ENCODE data around the gene CYTH2. TPM values are rescaled to one million over a fixed set of nuclear protein-coding genes. Genes with fewer than 3 reads are reported as not detected.

Gene CYTH2
- total RNA-seq, 1 experiment from 2014 or later: 32.5 TPM

- H3K27me3 ChIP-seq (ENCODE audit: low read length): no peaks in the 10 kb centered on the region
- no peak for DNase-seq
Measured at GRCh38 chr19:48442116-48443035, 26.8 kb upstream of the CYTH2 start.

DNA sequence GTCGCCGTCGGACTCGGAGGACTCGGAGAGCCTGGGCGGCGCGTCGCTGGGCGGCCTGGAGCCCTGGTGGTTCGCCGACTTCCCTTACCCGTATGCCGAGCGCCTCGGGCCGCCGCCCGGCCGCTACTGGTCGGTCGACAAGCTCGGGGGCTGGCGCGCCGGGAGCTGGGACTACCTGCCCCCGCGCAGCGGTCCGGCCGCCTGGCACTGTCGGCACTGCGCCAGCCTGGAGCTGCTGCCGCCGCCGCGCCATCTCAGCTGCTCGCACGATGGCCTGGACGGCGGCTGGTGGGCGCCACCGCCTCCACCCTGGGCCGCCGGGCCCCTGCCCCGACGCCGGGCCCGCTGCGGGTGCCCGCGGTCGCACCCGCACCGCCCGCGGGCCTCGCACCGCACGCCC is 25.9 kb upstream of the CYTH2 start:
- Histone ChIP-seq H3K79me2 (ENCODE audit: low read length) (peaks cover 23% of the 10 kb centered on the region), H2AFZ (ENCODE audit: low read length) (no peak overlapping the region), H3K9ac (ENCODE audit: low read length) (no peak overlapping the region), H3K9me3 (ENCODE audit: low read length) (no peaks in the 10 kb centered on the region), H3K27ac (ENCODE audit: low read length) (no peak overlapping the region), H3K4me3 (ENCODE audit: low read length) (no peak overlapping the region), H3K9me2 (replicated peaks; ENCODE audit: insufficient read depth, low read length) (no peaks in the 10 kb centered on the region), H3K4me2 (ENCODE audit: low read depth, low read length, poor library complexity, severe bottlenecking) (no peak overlapping the region), H3K36me3 (ENCODE audit: insufficient read depth, low read length) (peaks cover 10% of the 10 kb centered on the region; the same call in 1 of the 2 replicates), H3K27me3 (ENCODE audit: low read length) (no peaks in the 10 kb centered on the region), H4K20me1 (ENCODE audit: insufficient read depth, low read depth, low read length) (no peaks in the 10 kb centered on the region), H3K4me1 (ENCODE audit: low read length) (peaks cover 26% of the 10 kb centered on the region)
- DNase-seq: no peak

More at GRCh38 chr19:48442116-48443035, 26.8 kb upstream of the CYTH2 start:
- Histone ChIP-seq H3K4me2 (ENCODE audit: low read depth, low read length, poor library complexity, severe bottlenecking) (no peak overlapping the region), H3K4me3 (ENCODE audit: low read length) (no peak overlapping the region), H3K9ac (ENCODE audit: low read length) (no peak overlapping the region), H3K9me2 (replicated peaks; ENCODE audit: insufficient read depth, low read length) (no peaks in the 10 kb centered on the region), H3K79me2 (ENCODE audit: low read length) (peaks cover 14% of the 10 kb centered on the region), H2AFZ (ENCODE audit: low read length) (no peak overlapping the region), H3K9me3 (ENCODE audit: low read length) (no peaks in the 10 kb centered on the region), H3K4me1 (ENCODE audit: low read length) (peaks cover 22% of the 10 kb centered on the region), H3K27ac (ENCODE audit: low read length) (no peak overlapping the region), H4K20me1 (ENCODE audit: insufficient read depth, low read depth, low read length) (no peaks in the 10 kb centered on the region), H3K36me3 (ENCODE audit: insufficient read depth, low read length) (peaks cover 2% of the 10 kb centered on the region; the same call in 1 of the 2 replicates)

- Histone ChIP-seq H2AFZ (ENCODE audit: low read length) (no peak overlapping the region), H3K36me3 (ENCODE audit: insufficient read depth, low read length) (peaks cover 15% of the 10 kb centered on the region; the same call in 1 of the 2 replicates), H4K20me1 (ENCODE audit: insufficient read depth, low read depth, low read length) (no peaks in the 10 kb centered on the region), H3K9me3 (ENCODE audit: low read length) (no peaks in the 10 kb centered on the region), H3K4me3 (ENCODE audit: low read length) (no peak overlapping the region), H3K4me1 (ENCODE audit: low read length) (peaks cover 26% of the 10 kb centered on the region), H3K79me2 (ENCODE audit: low read length) (peaks cover 28% of the 10 kb centered on the region), H3K9me2 (replicated peaks; ENCODE audit: insufficient read depth, low read length) (no peaks in the 10 kb centered on the region), H3K27ac (ENCODE audit: low read length) (no peak overlapping the region), H3K27me3 (ENCODE audit: low read length) (no peaks in the 10 kb centered on the region), H3K4me2 (ENCODE audit: low read depth, low read length, poor library complexity, severe bottlenecking) (no peak overlapping the region), H3K9ac (ENCODE audit: low read length) (no peak overlapping the region)
- no peak for DNase-seq
Measured at GRCh38 chr19:48443731-48444128, 25.4 kb upstream of the CYTH2 start.

DNA sequence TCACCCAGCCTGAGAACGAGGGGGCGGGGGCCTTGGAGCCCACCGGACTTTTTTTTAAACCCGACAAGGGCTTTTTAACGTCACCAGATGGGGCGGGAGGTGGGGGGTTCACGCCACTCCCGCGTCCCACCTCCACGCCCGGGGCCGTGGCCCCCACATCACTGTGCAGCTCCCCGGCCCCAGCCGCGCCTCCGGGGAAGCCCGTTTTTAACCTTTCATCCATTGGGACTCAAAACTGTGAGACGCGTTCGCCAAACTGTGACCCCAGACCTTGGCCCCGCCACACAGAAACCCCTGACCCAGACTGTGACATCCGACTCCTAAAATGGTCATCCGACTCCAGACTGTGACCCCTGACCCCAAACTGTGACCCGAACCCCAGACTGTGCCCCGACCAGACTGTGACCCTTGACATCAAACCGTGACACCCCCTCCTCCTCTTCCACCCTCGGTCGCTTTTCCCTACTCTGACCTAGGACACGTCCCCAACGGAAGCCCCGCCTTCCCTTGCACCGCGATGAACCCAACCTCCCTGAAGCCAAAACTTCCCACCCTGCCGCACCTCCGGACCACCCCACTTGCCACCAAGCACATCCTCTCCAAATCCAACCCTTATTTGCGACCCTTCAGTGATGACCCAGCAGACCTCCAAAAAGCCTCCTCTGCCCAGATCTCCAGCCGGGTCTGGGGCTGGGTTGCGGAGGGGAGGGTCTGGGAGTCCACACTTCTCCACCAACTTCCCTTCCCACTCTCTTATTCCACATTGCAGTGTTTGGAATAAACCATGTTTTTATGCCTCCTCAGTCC is 24.8 kb upstream of the CYTH2 start:
- peak overlapping the region; percentile 79; the same call in 1 of the 2 replicates for H2AFZ ChIP-seq (ENCODE audit: low read length)
- H3K9ac ChIP-seq (ENCODE audit: low read length): peak overlapping the region; percentile 85
- DNase-seq: no peak
- peaks cover 16% of the 10 kb centered on the region; the same call in 1 of the 2 replicates for H3K36me3 ChIP-seq (ENCODE audit: insufficient read depth, low read length)
- H3K9me3 ChIP-seq (ENCODE audit: low read length): no peaks in the 10 kb centered on the region
- peak overlapping the region; percentile 70 for H3K4me2 ChIP-seq (ENCODE audit: low read depth, low read length, poor library complexity, severe bottlenecking)
- no peaks in the 10 kb centered on the region for H3K9me2 ChIP-seq (replicated peaks; ENCODE audit: insufficient read depth, low read length)
- H3K27ac ChIP-seq (ENCODE audit: low read length): peak overlapping the region; percentile 77
- H3K4me1 ChIP-seq (ENCODE audit: low read length): peaks cover 26% of the 10 kb centered on the region
- H3K27me3 ChIP-seq (ENCODE audit: low read length): no peaks in the 10 kb centered on the region
- H4K20me1 ChIP-seq (ENCODE audit: insufficient read depth, low read depth, low read length): no peaks in the 10 kb centered on the region
- peak overlapping the region; percentile 90 for H3K4me3 ChIP-seq (ENCODE audit: low read length)
- H3K79me2 ChIP-seq (ENCODE audit: low read length): peaks cover 29% of the 10 kb centered on the region

- Histone ChIP-seq H3K4me2 (ENCODE audit: low read depth, low read length, poor library complexity, severe bottlenecking) (peak overlapping the region; percentile 70), H3K4me3 (ENCODE audit: low read length) (peak overlapping the region; percentile 90), H3K4me1 (ENCODE audit: low read length) (peaks cover 26% of the 10 kb centered on the region), H3K9ac (ENCODE audit: low read length) (peak overlapping the region; percentile 85), H4K20me1 (ENCODE audit: insufficient read depth, low read depth, low read length) (no peaks in the 10 kb centered on the region), H3K9me3 (ENCODE audit: low read length) (no peaks in the 10 kb centered on the region), H3K9me2 (replicated peaks; ENCODE audit: insufficient read depth, low read length) (no peaks in the 10 kb centered on the region), H3K36me3 (ENCODE audit: insufficient read depth, low read length) (peaks cover 16% of the 10 kb centered on the region; the same call in 1 of the 2 replicates), H3K27me3 (ENCODE audit: low read length) (no peaks in the 10 kb centered on the region), H2AFZ (ENCODE audit: low read length) (peak overlapping the region; percentile 79; the same call in 1 of the 2 replicates), H3K27ac (ENCODE audit: low read length) (peak overlapping the region; percentile 77), H3K79me2 (ENCODE audit: low read length) (peaks cover 29% of the 10 kb centered on the region)
- DNase-seq: no peak
Measured at GRCh38 chr19:48444936-48445200, 24.3 kb upstream of the CYTH2 start.

DNA sequence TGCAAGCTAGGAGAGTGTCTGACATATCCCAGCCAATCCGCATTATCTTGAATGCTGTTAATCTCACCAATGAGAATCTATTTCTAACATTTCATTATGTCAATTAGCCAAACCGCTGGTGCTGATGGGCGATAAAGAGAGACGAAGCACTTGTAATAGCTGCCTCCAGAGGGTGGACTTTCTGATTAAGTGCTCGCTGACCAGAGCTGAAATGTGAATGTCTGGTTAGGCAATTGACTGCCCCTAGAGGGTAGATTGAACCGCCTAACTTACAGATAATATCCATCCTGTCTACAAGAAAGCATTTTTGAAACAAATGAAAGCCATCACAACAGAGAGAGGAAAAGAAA is 23.9 kb upstream of the CYTH2 start:
- H3K9ac ChIP-seq (ENCODE audit: low read length): peak overlapping the region; percentile 85
- peak overlapping the region; percentile 79 for H2AFZ ChIP-seq (ENCODE audit: low read length)
- no peaks in the 10 kb centered on the region for H3K27me3 ChIP-seq (ENCODE audit: low read length)
- H4K20me1 ChIP-seq (ENCODE audit: insufficient read depth, low read depth, low read length): no peaks in the 10 kb centered on the region
- no peaks in the 10 kb centered on the region for H3K9me2 ChIP-seq (replicated peaks; ENCODE audit: insufficient read depth, low read length)
- peaks cover 26% of the 10 kb centered on the region for H3K4me1 ChIP-seq (ENCODE audit: low read length)
- H3K9me3 ChIP-seq (ENCODE audit: low read length): no peaks in the 10 kb centered on the region
- peak overlapping the region; percentile 77 for H3K27ac ChIP-seq (ENCODE audit: low read length)
- peaks cover 16% of the 10 kb centered on the region; the same call in 1 of the 2 replicates for H3K36me3 ChIP-seq (ENCODE audit: insufficient read depth, low read length)
- peak; percentile 81 for DNase-seq
- peaks cover 29% of the 10 kb centered on the region for H3K79me2 ChIP-seq (ENCODE audit: low read length)
- H3K4me3 ChIP-seq (ENCODE audit: low read length): peak overlapping the region; percentile 90
- peak overlapping the region; percentile 70 for H3K4me2 ChIP-seq (ENCODE audit: low read depth, low read length, poor library complexity, severe bottlenecking)

GRCh38 chr19:48445606-48446481 is 23.3 kb upstream of the CYTH2 start, which contains the start of gene GRWD1:
TSS of gene GRWD1 (plus strand) at chr19:48445983. CDS start at chr19:48446006, 23 bp downstream.
- H2AFZ ChIP-seq (ENCODE audit: low read length): peak within 1 kb of the TSS; percentile 79
- no peaks in the 10 kb centered on the region for H3K9me3 ChIP-seq (ENCODE audit: low read length)
- no peaks in the 10 kb centered on the region for H4K20me1 ChIP-seq (ENCODE audit: insufficient read depth, low read depth, low read length)
- H3K4me3 ChIP-seq (ENCODE audit: low read length): peak within 1 kb of the TSS; percentile 90
- H3K9ac ChIP-seq (ENCODE audit: low read length): peak within 1 kb of the TSS; percentile 85
- H3K9me2 ChIP-seq (replicated peaks; ENCODE audit: insufficient read depth, low read length): no peaks in the 10 kb centered on the region
- peaks cover 29% of the 10 kb centered on the region for H3K79me2 ChIP-seq (ENCODE audit: low read length)
- peak within 1 kb of the TSS; percentile 77 for H3K27ac ChIP-seq (ENCODE audit: low read length)
- peak; percentile 99 for DNase-seq
- H3K27me3 ChIP-seq (ENCODE audit: low read length): no peaks in the 10 kb centered on the region
- peak within 1 kb of the TSS; percentile 70 for H3K4me2 ChIP-seq (ENCODE audit: low read depth, low read length, poor library complexity, severe bottlenecking)
- H3K4me1 ChIP-seq (ENCODE audit: low read length): peaks cover 26% of the 10 kb centered on the region
- H3K36me3 ChIP-seq (ENCODE audit: insufficient read depth, low read length): peaks cover 16% of the 10 kb centered on the region; the same call in 1 of the 2 replicates
